Measurements from ENCODE around the gene CFL2. TPM values are rescaled to one million over a fixed set of nuclear protein-coding genes. Genes with fewer than 3 reads are reported as not detected.

CFL2 gene
- total and polyA plus RNA-seq, 10 donors, result 9.8 to 32.8 (median 21.6) TPM

DNA sequence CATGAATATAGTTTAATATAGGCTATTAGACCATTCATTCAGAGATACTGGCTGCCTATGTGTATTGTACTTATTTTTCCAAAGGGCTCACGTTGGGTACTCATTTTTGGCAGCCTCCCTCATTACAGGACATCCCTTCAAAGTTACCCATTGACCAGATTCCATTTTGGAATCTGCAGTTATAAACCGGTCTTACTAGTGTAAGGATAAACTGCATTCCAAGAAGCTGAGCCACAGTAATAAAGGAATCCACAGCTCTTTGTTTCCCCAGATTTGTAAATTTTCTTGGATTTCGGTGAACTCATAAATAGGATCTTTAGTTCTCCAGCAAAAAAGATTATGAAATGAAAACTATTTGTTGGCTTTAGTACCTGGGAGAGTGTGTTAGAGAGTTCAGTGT is 18.9 kb upstream of the CFL2 start:
- no peaks in the 10 kb centered on the region for H3K9me3 ChIP-seq
- TF ChIP-seq POLR2AphosphoS5 (IDR thresholded peaks at IDR 0.05) (no peak), POLR2A (IDR thresholded peaks at IDR 0.05) (no peak)
- TF ChIP-seq, protein P1, sequence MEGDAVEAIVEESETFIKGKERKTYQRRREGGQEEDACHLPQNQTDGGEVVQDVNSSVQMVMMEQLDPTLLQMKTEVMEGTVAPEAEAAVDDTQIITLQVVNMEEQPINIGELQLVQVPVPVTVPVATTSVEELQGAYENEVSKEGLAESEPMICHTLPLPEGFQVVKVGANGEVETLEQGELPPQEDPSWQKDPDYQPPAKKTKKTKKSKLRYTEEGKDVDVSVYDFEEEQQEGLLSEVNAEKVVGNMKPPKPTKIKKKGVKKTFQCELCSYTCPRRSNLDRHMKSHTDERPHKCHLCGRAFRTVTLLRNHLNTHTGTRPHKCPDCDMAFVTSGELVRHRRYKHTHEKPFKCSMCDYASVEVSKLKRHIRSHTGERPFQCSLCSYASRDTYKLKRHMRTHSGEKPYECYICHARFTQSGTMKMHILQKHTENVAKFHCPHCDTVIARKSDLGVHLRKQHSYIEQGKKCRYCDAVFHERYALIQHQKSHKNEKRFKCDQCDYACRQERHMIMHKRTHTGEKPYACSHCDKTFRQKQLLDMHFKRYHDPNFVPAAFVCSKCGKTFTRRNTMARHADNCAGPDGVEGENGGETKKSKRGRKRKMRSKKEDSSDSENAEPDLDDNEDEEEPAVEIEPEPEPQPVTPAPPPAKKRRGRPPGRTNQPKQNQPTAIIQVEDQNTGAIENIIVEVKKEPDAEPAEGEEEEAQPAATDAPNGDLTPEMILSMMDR (IDR thresholded peaks at IDR 0.05 in 8 of 11, conservative IDR thresholded peaks at IDR 0.05 in 3 of 11), result no peak
- WGBS, 5 donors, result 87 to 97% (median 90%) methylated on average over 3 of the region's 3 CpGs
- no peak overlapping the region for H3K27ac ChIP-seq
- no peaks in the 10 kb centered on the region for H3K36me3 ChIP-seq
- no peaks in the 10 kb centered on the region for H3K4me1 ChIP-seq
- intact Hi-C loops (cut with DNase I; ENCODE audit: low total_unique reads), result no loop called here
- no peak overlapping the region for H3K4me3 ChIP-seq
- no peaks in the 10 kb centered on the region for H3K27me3 ChIP-seq (replicated peaks in 1 of 7)
- DNase-seq, result no peak

DNA sequence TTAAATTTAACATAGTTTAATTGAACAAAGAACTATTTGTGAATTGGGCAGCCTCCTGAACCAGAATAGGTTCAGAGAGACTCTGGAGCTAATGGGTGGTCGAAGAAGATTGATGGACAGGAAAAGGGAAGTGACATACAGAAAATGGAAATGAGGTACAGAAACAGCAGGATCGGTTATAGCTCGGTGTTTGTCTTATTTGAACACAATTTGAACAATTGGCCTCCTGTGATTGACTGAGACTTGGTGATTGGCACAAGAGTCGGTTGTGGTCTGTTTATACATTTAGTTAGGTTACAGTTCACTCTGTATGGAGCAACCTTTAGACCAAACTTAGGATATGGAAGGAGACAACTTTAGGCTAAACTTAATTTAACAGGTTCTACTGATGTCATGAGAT is 18.4 kb upstream of the CFL2 start:
- no peak overlapping the region for H3K4me3 ChIP-seq
- H3K27me3 ChIP-seq (replicated peaks in 1 of 7), result no peaks in the 10 kb centered on the region
- TF ChIP-seq POLR2A (IDR thresholded peaks at IDR 0.05) (no peak), POLR2AphosphoS5 (IDR thresholded peaks at IDR 0.05) (no peak)
- TF ChIP-seq, protein P1 (IDR thresholded peaks at IDR 0.05 in 8 of 11, conservative IDR thresholded peaks at IDR 0.05 in 3 of 11), result no peak
- H3K4me1 ChIP-seq, result no peaks in the 10 kb centered on the region
- DNase-seq, result no peak
- no peaks in the 10 kb centered on the region for H3K9me3 ChIP-seq
- H3K36me3 ChIP-seq, result no peaks in the 10 kb centered on the region
- no peak overlapping the region for H3K27ac ChIP-seq
- intact Hi-C loops (cut with DNase I; ENCODE audit: low total_unique reads), result no loop called here
- WGBS, 5 donors, result 40 to 62% (median 55%) methylated on average over 3 to 4 of the region's 4 CpGs

DNA sequence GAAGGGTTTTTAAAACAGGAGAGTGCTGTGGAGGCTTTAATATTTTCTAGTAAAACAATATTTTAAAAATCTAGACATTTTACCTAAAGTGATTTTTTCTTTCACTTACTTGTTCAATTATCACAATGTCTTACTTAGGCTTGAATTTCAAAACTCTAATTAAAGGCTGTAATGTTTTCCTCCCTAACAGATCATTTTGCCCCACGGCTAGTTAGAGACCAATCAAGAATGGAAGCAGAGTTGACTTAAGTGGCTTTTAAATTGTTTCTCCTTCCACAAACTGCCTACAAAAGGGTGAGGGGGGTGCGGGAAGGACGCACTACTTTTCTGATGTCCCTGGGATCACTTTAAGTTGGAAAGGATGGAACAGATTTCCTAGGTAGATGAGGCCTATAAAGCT is 9.5 kb upstream of the CFL2 start:
- no peaks in the 10 kb centered on the region for H3K36me3 ChIP-seq
- 84 to 97% (median 94%) methylated on average over 3 of the region's 3 CpGs for WGBS, 5 donors

DNA sequence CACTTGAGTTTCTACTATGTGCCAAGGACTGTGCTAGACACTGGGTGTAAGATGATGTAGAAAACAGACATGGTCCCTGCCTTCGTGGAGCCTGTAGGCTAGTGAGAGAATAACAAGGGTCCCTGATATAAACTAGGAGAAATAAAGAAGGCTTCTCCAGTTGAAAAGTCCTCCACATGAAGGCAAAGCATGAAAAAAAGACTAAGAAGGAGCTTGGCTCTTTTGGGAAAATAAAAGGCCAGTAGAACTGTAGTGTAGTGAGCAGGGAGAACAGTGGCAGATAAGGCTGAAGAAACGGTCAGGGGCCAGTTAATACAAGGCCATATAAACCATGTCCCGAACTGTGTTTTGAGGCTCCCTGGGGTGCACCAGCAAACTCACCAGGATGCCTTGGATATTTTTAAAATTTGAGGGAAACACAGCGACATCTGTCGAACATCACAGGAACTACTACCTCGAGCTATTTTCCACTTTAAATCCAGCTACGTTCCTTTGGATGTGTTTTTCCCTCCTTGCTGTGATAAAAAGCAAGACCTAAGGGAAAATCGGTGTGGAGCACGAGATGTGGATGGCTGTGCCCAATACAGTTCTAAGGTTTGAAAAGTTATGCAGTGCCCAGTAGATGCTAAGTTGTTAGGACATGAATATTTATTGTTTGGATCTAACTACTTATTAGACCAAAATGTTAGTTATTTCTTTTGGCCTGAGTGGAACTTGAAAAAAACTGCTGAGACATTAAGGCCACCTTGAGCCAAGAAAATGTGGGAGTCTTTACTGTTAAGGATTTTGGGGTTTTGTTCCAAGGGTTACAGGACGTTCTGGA is 8.5 kb upstream of the CFL2 start:
- H3K36me3 ChIP-seq, result no peaks in the 10 kb centered on the region
- TF ChIP-seq POLR2A (IDR thresholded peaks at IDR 0.05), result no peak
- no peak for TF ChIP-seq POLR2AphosphoS5 (IDR thresholded peaks at IDR 0.05)
- TF ChIP-seq, protein P1 (IDR thresholded peaks at IDR 0.05 in 8 of 11, conservative IDR thresholded peaks at IDR 0.05 in 3 of 11), result peak; percentile 33 to 80 (median 74)
- no peak overlapping the region for H3K4me3 ChIP-seq
- peaks cover 0 to 7% (median 2%) of the 10 kb centered on the region in 6 donors for H3K4me1 ChIP-seq
- 11 to 15% (median 14%) methylated on average over 10 of the region's 10 CpGs for WGBS, 5 donors
- no peaks in the 10 kb centered on the region for H3K9me3 ChIP-seq
- DNase-seq, result no peak
- no peaks in the 10 kb centered on the region for H3K27me3 ChIP-seq (replicated peaks in 1 of 7)
- intact Hi-C loops (cut with DNase I; ENCODE audit: low total_unique reads), result loop anchor here (2.0 kb wide), 1 partner anchor 50 kb away; no protein-coding TSS in a partner anchor
- H3K27ac ChIP-seq, result no peak overlapping the region

More for the DNA sequence above, 9.5 kb upstream of the CFL2 start:
- H3K27me3 ChIP-seq (replicated peaks in 1 of 7), result no peaks in the 10 kb centered on the region
- intact Hi-C loops (cut with DNase I; ENCODE audit: low total_unique reads), result loop anchor here (2.0 kb wide), 1 partner anchor 51 kb away; no protein-coding TSS in a partner anchor
- H3K27ac ChIP-seq, result no peak overlapping the region
- no peak for DNase-seq
- no peak overlapping the region for H3K4me3 ChIP-seq
- H3K4me1 ChIP-seq, result peaks cover 0 to 7% (median 2%) of the 10 kb centered on the region in 6 donors
- no peaks in the 10 kb centered on the region for H3K9me3 ChIP-seq
- TF ChIP-seq POLR2A (IDR thresholded peaks at IDR 0.05) (no peak), POLR2AphosphoS5 (IDR thresholded peaks at IDR 0.05) (no peak)
- TF ChIP-seq, protein P1 (IDR thresholded peaks at IDR 0.05 in 8 of 11, conservative IDR thresholded peaks at IDR 0.05 in 3 of 11), result no peak

All from spleen (tissue), 11 donors.